Sigmoid colon (tissue), 4 donors: ENCODE results near the gene ACKR2.

Source experiments
- POLR2AphosphoS5 ChIP-seq, 4 donors: sonication (generic); formaldehyde crosslinking; IDR thresholded peaks; one replicate each; pipeline ENCODE4 v1.6.1; 2017; ENCODE audit warnings: antibody characterized with exemption in 4 of 4
- TF ChIP-seq, protein P1 (sequence below), 4 experiments: fragments of 450-650 bp in 3 of 4; fragments of 200-600 bp in 1 of 4; IDR thresholded peaks; one replicate each; pipeline ENCODE4 v1.5.1; 2016 to 2019; ENCODE audit warnings: antibody characterized with exemption in 4 of 4, mild to moderate bottlenecking in 3 of 4, moderate library complexity in 2 of 4

DNA sequence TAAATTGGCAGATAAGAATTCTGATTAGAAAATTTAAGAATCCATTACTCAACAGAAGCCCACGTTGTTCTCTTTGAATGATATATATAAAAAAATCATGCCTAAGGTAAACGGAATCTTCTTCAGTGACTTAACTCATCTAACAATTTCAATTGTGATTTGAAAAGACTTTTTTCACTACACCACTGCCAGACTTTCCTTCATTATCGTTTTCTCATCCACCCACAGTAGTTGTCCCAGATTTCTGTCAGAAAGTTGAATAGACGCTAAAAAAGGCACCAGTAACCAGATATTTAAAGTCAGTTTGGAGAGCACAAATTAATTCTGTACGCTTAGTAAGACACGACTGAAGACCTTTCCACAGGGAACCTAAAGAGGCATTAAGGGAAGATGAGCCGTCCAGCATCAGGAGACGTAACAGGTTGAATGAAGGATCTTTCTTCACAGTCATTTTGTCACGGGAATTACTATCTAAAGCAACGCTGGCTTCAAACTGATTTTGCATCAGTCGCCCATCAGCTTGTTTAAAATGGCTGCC, 6.3 kb upstream of the ACKR2 start:
- TF ChIP-seq, protein P1, sequence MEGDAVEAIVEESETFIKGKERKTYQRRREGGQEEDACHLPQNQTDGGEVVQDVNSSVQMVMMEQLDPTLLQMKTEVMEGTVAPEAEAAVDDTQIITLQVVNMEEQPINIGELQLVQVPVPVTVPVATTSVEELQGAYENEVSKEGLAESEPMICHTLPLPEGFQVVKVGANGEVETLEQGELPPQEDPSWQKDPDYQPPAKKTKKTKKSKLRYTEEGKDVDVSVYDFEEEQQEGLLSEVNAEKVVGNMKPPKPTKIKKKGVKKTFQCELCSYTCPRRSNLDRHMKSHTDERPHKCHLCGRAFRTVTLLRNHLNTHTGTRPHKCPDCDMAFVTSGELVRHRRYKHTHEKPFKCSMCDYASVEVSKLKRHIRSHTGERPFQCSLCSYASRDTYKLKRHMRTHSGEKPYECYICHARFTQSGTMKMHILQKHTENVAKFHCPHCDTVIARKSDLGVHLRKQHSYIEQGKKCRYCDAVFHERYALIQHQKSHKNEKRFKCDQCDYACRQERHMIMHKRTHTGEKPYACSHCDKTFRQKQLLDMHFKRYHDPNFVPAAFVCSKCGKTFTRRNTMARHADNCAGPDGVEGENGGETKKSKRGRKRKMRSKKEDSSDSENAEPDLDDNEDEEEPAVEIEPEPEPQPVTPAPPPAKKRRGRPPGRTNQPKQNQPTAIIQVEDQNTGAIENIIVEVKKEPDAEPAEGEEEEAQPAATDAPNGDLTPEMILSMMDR (IDR thresholded peaks at IDR 0.05) = no peak
- TF ChIP-seq POLR2AphosphoS5 (IDR thresholded peaks at IDR 0.05) = no peak
